ENCODE data around the gene OSBPL9. TPM values are rescaled to one million over a fixed set of nuclear protein-coding genes. Genes with fewer than 3 reads are reported as not detected.

Gene OSBPL9
- total and polyA plus RNA-seq, 9 of the 15 experiments (the other 6 are each of a cell fraction or from before 2014, with no cell fraction given) = 43.9 to 217 (median 170) TPM

- H4K20me1 ChIP-seq (replicated peaks; ENCODE audit: control insufficient read depth, insufficient read depth, low read length) = 0 out of 2 replicates have a peak, but pooled peaks cover 3% of the 10 kb centered on the region
- H3K4me1 ChIP-seq (replicated peaks in 1 of 2; ENCODE audit: control insufficient read depth in 2 of 2, insufficient read depth in 2 of 2, low read length in 2 of 2) = peaks cover 3 to 4% of the 10 kb centered on the region in 2 experiments
- H3K9ac ChIP-seq (ENCODE audit: insufficient read depth in 1 of 2, low read depth in 2 of 2, low read length in 2 of 2) = no peak overlapping the region
- in situ Hi-C loops (cut with MboI) = no loop called here
- FAIRE-seq (no peak), ATAC-seq (no peak), DNase-seq (ENCODE audit: extremely low read depth in 1 of 4, low spot score in 3 of 4) (no peak)
- H3K27ac ChIP-seq (ENCODE audit: extremely low read depth, low read depth, low read length) = no peak overlapping the region
- no peaks in the 10 kb centered on the region for H3K9me1 ChIP-seq (ENCODE audit: control insufficient read depth, insufficient read depth, low read length)
- 93% methylated on average over 1 of the region's 1 CpG for WGBS (ENCODE audit: insufficient coverage, low coverage, missing lambda C conversion rate)
- no peaks in the 10 kb centered on the region for H3K27me3 ChIP-seq (ENCODE audit: control insufficient read depth in 2 of 2, insufficient read depth in 2 of 2, low read length in 2 of 2)
- H3K4me3 ChIP-seq = no peak overlapping the region
- no peak overlapping the region for H2AFZ ChIP-seq (ENCODE audit: low read depth, low read length)
- ChIA-PET CTCF (ENCODE audit: low intra/inter-chr PET ratio) (no interaction called here), POLR2A (interaction anchor here (0.7 to 1.2 kb wide), 3 partner anchors 16 to 1408 kb away, joined by 3 read pairs; no protein-coding TSS in a partner anchor)
- TF ChIP-seq NCOA2 (IDR thresholded peaks at IDR 0.05; ENCODE audit: partially characterized antibody in 2 of 2) (no peak), BCLAF1 (IDR thresholded peaks at IDR 0.05; ENCODE audit: borderline replicate concordance in 1 of 2, control insufficient read depth in 1 of 2, low read depth in 2 of 2, low read length in 1 of 2) (no peak)
- no TSS peak for BruUV-seq (replicated peaks)
- no peak overlapping the region for H3K4me2 ChIP-seq (ENCODE audit: insufficient read depth, low read length)
- H3K79me2 ChIP-seq (ENCODE audit: control insufficient read depth, insufficient read depth, low read length) = peaks cover 57% of the 10 kb centered on the region
- H3K9me3 ChIP-seq (replicated peaks; ENCODE audit: control insufficient read depth, insufficient read depth, low read depth, low read length) = no peaks in the 10 kb centered on the region
- intact Hi-C loops (cut with micrococcal nuclease) = no loop called here
- peaks cover 3% of the 10 kb centered on the region; the same call in 1 of the 3 replicates for H3K36me3 ChIP-seq (ENCODE audit: control insufficient read depth, insufficient read depth, low read length)
Measured at GRCh38 chr1:51642739-51643142, 25.8 kb downstream of the OSBPL9 start.
